ENCODE data around the gene BCAS3.
"Not testable (repeated sequence)": the region's sequence is repeated elsewhere in the genome, so short reads cannot be mapped to it uniquely, and the experiment has no call there.

BCAS3 gene

GRCh38 chr17:60952747-60953146, 275.1 kb downstream of the BCAS3 start:
- Histone ChIP-seq H3K27ac (ENCODE audit: insufficient read depth, low read length, poor library complexity, severe bottlenecking) (no peak overlapping the region), H3K36me3 (ENCODE audit: control insufficient read depth, insufficient read depth, low read length) (no peaks in the 10 kb centered on the region), H3K4me3 (ENCODE audit: insufficient read depth, low read depth, low read length, poor library complexity, severe bottlenecking) (no peak overlapping the region), H3K4me1 (ENCODE audit: control insufficient read depth, insufficient read depth, low read length, poor library complexity, severe bottlenecking) (no peaks in the 10 kb centered on the region), H3K9me3 (ENCODE audit: control insufficient read depth, low read length) (no peaks in the 10 kb centered on the region), H3K27me3 (replicated peaks; ENCODE audit: control insufficient read depth, insufficient read depth, low read length, poor library complexity, severe bottlenecking) (no peaks in the 10 kb centered on the region)
- no peak for DNase-seq

GRCh38 chr17:60959011-60959410, 281.4 kb downstream of the BCAS3 start:
- Histone ChIP-seq H3K27ac (ENCODE audit: insufficient read depth, low read length, poor library complexity, severe bottlenecking) (no peak overlapping the region), H3K4me1 (ENCODE audit: control insufficient read depth, insufficient read depth, low read length, poor library complexity, severe bottlenecking) (no peaks in the 10 kb centered on the region), H3K4me3 (ENCODE audit: insufficient read depth, low read depth, low read length, poor library complexity, severe bottlenecking) (no peak overlapping the region), H3K36me3 (ENCODE audit: control insufficient read depth, insufficient read depth, low read length) (peaks cover 3% of the 10 kb centered on the region), H3K9me3 (ENCODE audit: control insufficient read depth, low read length) (no peaks in the 10 kb centered on the region), H3K27me3 (replicated peaks; ENCODE audit: control insufficient read depth, insufficient read depth, low read length, poor library complexity, severe bottlenecking) (no peaks in the 10 kb centered on the region)
- no peak for DNase-seq

DNA sequence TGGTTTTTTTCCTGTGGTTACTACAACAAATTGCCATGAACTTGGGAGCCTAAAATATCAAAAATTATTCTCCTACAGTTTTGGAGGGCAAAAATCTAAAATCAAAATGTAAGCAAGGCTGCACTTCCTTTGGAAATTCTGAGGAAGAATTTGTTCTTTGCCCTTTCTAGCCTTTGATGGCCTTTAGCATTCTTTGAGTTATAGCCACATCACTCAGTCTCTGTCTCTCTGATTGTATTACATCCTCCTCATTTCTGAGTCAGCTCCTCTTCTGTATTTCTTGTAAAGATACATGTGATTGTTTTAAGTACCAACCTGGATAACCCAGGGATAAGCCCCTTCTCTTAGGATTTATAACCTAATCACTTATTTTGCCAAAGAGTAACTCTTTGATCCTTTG, 282.0 kb downstream of the BCAS3 start:
- Histone ChIP-seq H3K36me3 (ENCODE audit: control insufficient read depth, insufficient read depth, low read length) (peaks cover 3% of the 10 kb centered on the region), H3K9me3 (ENCODE audit: control insufficient read depth, low read length) (no peaks in the 10 kb centered on the region), H3K4me1 (ENCODE audit: control insufficient read depth, insufficient read depth, low read length, poor library complexity, severe bottlenecking) (no peaks in the 10 kb centered on the region), H3K27me3 (replicated peaks; ENCODE audit: control insufficient read depth, insufficient read depth, low read length, poor library complexity, severe bottlenecking) (no peaks in the 10 kb centered on the region), H3K4me3 (ENCODE audit: insufficient read depth, low read depth, low read length, poor library complexity, severe bottlenecking) (no peak overlapping the region), H3K27ac (ENCODE audit: insufficient read depth, low read length, poor library complexity, severe bottlenecking) (no peak overlapping the region)
- DNase-seq = no peak

GRCh38 chr17:60960398-60961065, 282.9 kb downstream of the BCAS3 start:
- Histone ChIP-seq H3K9me3 (ENCODE audit: control insufficient read depth, low read length) (no peaks in the 10 kb centered on the region), H3K4me1 (ENCODE audit: control insufficient read depth, insufficient read depth, low read length, poor library complexity, severe bottlenecking) (no peaks in the 10 kb centered on the region), H3K4me3 (ENCODE audit: insufficient read depth, low read depth, low read length, poor library complexity, severe bottlenecking) (no peak overlapping the region), H3K27ac (ENCODE audit: insufficient read depth, low read length, poor library complexity, severe bottlenecking) (no peak overlapping the region), H3K27me3 (replicated peaks; ENCODE audit: control insufficient read depth, insufficient read depth, low read length, poor library complexity, severe bottlenecking) (no peaks in the 10 kb centered on the region), H3K36me3 (ENCODE audit: control insufficient read depth, insufficient read depth, low read length) (peaks cover 3% of the 10 kb centered on the region)
- no peak for DNase-seq

- no peak for DNase-seq
- Histone ChIP-seq H3K27ac (ENCODE audit: insufficient read depth, low read length, poor library complexity, severe bottlenecking) (no peak overlapping the region), H3K4me1 (ENCODE audit: control insufficient read depth, insufficient read depth, low read length, poor library complexity, severe bottlenecking) (no peaks in the 10 kb centered on the region), H3K4me3 (ENCODE audit: insufficient read depth, low read depth, low read length, poor library complexity, severe bottlenecking) (no peak overlapping the region), H3K36me3 (ENCODE audit: control insufficient read depth, insufficient read depth, low read length) (peaks cover 3% of the 10 kb centered on the region), H3K9me3 (ENCODE audit: control insufficient read depth, low read length) (no peaks in the 10 kb centered on the region), H3K27me3 (replicated peaks; ENCODE audit: control insufficient read depth, insufficient read depth, low read length, poor library complexity, severe bottlenecking) (no peaks in the 10 kb centered on the region)
These were observed 286.5 kb downstream of the BCAS3 start for GRCh38 chr17:60964160-60964559.

GRCh38 chr17:60968266-60968665, 290.6 kb downstream of the BCAS3 start:
- H3K27ac ChIP-seq (ENCODE audit: insufficient read depth, low read length, poor library complexity, severe bottlenecking) = no peak overlapping the region
- H3K27me3 ChIP-seq (replicated peaks; ENCODE audit: control insufficient read depth, insufficient read depth, low read length, poor library complexity, severe bottlenecking) = no peaks in the 10 kb centered on the region
- H3K9me3 ChIP-seq (ENCODE audit: control insufficient read depth, low read length) = no peaks in the 10 kb centered on the region
- DNase-seq = no peak
- no peak overlapping the region for H3K4me3 ChIP-seq (ENCODE audit: insufficient read depth, low read depth, low read length, poor library complexity, severe bottlenecking)
- no peaks in the 10 kb centered on the region for H3K36me3 ChIP-seq (ENCODE audit: control insufficient read depth, insufficient read depth, low read length)
- no peaks in the 10 kb centered on the region for H3K4me1 ChIP-seq (ENCODE audit: control insufficient read depth, insufficient read depth, low read length, poor library complexity, severe bottlenecking)

DNA sequence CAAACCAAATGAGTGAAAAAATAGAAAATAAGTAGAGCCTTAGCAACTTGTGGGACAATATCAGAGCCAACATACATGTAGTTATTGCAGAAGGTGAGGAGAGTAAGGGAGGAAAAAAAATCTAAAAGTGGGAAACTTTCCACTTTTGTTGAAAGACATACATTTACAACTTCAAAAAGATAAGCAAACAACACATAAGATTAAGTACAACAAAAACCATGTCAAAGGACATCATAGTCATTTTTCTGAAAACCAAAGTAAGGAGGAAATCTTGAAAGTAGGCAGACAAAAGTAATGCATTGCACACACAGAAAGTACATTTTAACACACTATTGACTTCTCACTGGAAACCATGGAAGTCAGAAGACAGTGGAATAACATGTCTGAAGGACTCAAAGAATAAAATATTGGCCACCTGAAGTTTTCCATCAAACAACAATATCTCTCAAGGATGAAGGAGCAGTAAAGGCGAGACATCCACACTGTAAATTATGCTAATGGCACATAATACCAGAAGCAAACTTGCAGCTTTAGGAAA, 291.9 kb downstream of the BCAS3 start:
- H3K27ac ChIP-seq (ENCODE audit: insufficient read depth, low read length, poor library complexity, severe bottlenecking) = no peak overlapping the region
- H3K4me1 ChIP-seq (ENCODE audit: control insufficient read depth, insufficient read depth, low read length, poor library complexity, severe bottlenecking) = no peaks in the 10 kb centered on the region

GRCh38 chr17:60970741-60971140, 293.1 kb downstream of the BCAS3 start:
- H3K27ac ChIP-seq (ENCODE audit: insufficient read depth, low read length, poor library complexity, severe bottlenecking) = no peak overlapping the region
- H3K4me1 ChIP-seq (ENCODE audit: control insufficient read depth, insufficient read depth, low read length, poor library complexity, severe bottlenecking) = no peaks in the 10 kb centered on the region
- no peaks in the 10 kb centered on the region for H3K36me3 ChIP-seq (ENCODE audit: control insufficient read depth, insufficient read depth, low read length)
- no peak overlapping the region for H3K4me3 ChIP-seq (ENCODE audit: insufficient read depth, low read depth, low read length, poor library complexity, severe bottlenecking)
- DNase-seq = no peak
- no peaks in the 10 kb centered on the region for H3K9me3 ChIP-seq (ENCODE audit: control insufficient read depth, low read length)
- H3K27me3 ChIP-seq (replicated peaks; ENCODE audit: control insufficient read depth, insufficient read depth, low read length, poor library complexity, severe bottlenecking) = no peaks in the 10 kb centered on the region

More for the DNA sequence above, 291.9 kb downstream of the BCAS3 start:
- Histone ChIP-seq H3K27me3 (replicated peaks; ENCODE audit: control insufficient read depth, insufficient read depth, low read length, poor library complexity, severe bottlenecking) (no peaks in the 10 kb centered on the region), H3K4me3 (ENCODE audit: insufficient read depth, low read depth, low read length, poor library complexity, severe bottlenecking) (no peak overlapping the region), H3K36me3 (ENCODE audit: control insufficient read depth, insufficient read depth, low read length) (no peaks in the 10 kb centered on the region), H3K9me3 (ENCODE audit: control insufficient read depth, low read length) (no peaks in the 10 kb centered on the region)
- DNase-seq = no peak

DNA sequence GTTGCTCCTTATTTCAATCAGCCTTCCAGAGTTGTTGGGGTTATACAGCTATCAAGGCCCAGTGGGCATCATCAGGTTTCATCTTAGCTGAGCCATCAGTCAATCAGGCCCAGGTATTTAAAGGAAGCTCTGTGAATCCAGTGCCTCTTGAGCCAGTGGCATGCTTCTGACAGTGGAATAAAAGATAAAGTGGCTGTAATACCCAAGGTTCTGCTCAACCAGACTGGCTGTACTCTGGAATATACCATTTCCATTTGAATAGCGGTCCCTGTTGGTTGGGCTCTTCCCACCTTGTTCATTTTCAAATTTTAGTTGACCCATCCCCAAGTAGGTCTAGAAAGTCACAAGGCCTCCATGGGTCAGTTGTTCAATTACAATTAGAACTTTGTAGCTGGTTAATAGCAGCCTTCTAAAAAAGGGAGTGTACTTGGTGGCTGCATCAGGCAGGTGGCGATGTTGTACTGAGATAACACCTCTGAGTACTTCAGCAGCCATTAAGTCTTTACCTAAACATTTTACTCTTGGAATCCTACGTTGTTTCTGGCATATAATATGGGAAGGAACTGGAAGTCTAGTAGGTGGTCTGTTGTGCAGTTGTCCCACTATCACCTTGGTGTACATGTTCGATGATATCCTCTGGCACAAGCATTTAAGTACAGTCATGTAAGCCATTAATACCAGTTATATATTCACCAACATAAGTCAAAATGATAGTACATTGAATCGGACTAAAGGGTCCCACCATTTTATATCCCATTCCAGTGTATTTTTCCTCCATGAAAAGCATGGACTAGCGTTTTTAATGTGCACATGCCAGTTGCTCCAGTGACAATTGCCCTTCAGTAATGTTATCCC, 294.1 kb downstream of the BCAS3 start:
- Histone ChIP-seq H3K4me1 (ENCODE audit: control insufficient read depth, insufficient read depth, low read length, poor library complexity, severe bottlenecking) (no peaks in the 10 kb centered on the region), H3K4me3 (ENCODE audit: insufficient read depth, low read depth, low read length, poor library complexity, severe bottlenecking) (no peak overlapping the region), H3K9me3 (ENCODE audit: control insufficient read depth, low read length) (no peaks in the 10 kb centered on the region), H3K36me3 (ENCODE audit: control insufficient read depth, insufficient read depth, low read length) (no peaks in the 10 kb centered on the region), H3K27me3 (replicated peaks; ENCODE audit: control insufficient read depth, insufficient read depth, low read length, poor library complexity, severe bottlenecking) (no peaks in the 10 kb centered on the region), H3K27ac (ENCODE audit: insufficient read depth, low read length, poor library complexity, severe bottlenecking) (no peak overlapping the region)
- DNase-seq = peak in 2 of 3 donors; percentile 1 to 9

DNA sequence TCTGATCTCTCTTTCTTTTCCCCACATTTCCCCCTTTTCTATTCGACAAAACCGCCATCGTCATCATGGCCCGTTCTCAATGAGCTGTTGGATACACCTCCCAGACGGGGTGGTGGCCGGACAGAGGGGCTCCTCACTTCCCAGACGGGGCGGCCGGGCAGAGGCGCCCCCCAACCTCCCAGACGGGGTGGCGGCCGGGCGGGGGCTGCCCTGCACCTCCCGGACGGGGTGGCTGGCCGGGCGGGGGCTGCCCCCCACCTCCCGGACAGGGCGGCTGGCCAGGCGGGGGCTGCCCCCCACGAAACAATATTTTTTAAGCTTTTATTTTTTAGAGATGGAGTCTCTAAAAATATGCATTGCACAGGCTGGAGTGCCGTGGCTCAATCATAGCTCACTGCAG, 299.2 kb downstream of the BCAS3 start:
- H3K27ac ChIP-seq (ENCODE audit: insufficient read depth, low read length, poor library complexity, severe bottlenecking); DNase-seq; H3K36me3 ChIP-seq (ENCODE audit: control insufficient read depth, insufficient read depth, low read length); H3K4me3 ChIP-seq (ENCODE audit: insufficient read depth, low read depth, low read length, poor library complexity, severe bottlenecking); H3K27me3 ChIP-seq (replicated peaks; ENCODE audit: control insufficient read depth, insufficient read depth, low read length, poor library complexity, severe bottlenecking); H3K4me1 ChIP-seq (ENCODE audit: control insufficient read depth, insufficient read depth, low read length, poor library complexity, severe bottlenecking); H3K9me3 ChIP-seq (ENCODE audit: control insufficient read depth, low read length): not testable (repeated sequence)

Measured in effector memory CD4-positive, alpha-beta T cell (primary cell).